Keratinocyte (primary cell): Measurements from ENCODE around the gene ADH1C. TPM values are rescaled to one million over a fixed set of nuclear protein-coding genes. Genes with fewer than 3 reads are reported as not detected.

ENCODE experiments used
- DNase-seq: peaks from one replicate; pipeline ENCODE4 v3.0.0-alpha.2; 2011; ENCODE audit warnings: low read depth, missing footprints, low spot score
- FAIRE-seq: peaks from 2 replicates; lab custom pipeline; 2011; peaks lifted over from hg19 to GRCh38; lab: Jason Lieb, UNC
- H2AFZ ChIP-seq: 2 replicates; pipeline ENCODE4 v1.6.0; 2012; ENCODE audit warnings: low read length, control low read depth, inconsistent platforms; ENCODE audit not compliant: control insufficient read depth
- H3K27ac ChIP-seq: 2 replicates; pipeline ENCODE4 v1.5.1; 2011; ENCODE audit warnings: low read length; ENCODE audit not compliant: control insufficient read depth, insufficient read depth
- H3K27me3 ChIP-seq: 3 replicates; pipeline ENCODE4 v1.6.0; 2011; ENCODE audit warnings: low read length; ENCODE audit not compliant: control insufficient read depth, insufficient read depth; ENCODE audit errors: extremely low read depth
- H3K36me3 ChIP-seq, 2 experiments: 2 replicates in 1 of 2; 3 replicates in 1 of 2; pipeline ENCODE4 v1.5.1; 2011; ENCODE audit warnings: low read length in 2 of 2, mild to moderate bottlenecking in 1 of 2; ENCODE audit not compliant: control insufficient read depth in 2 of 2, insufficient read depth in 2 of 2; ENCODE audit errors: extremely low read depth in 1 of 2
- H3K4me1 ChIP-seq: 3 replicates; pipeline ENCODE4 v1.5.1; 2011; ENCODE audit warnings: low read length; ENCODE audit not compliant: control insufficient read depth, insufficient read depth; ENCODE audit errors: extremely low read depth
- H3K4me2 ChIP-seq: 3 replicates; pipeline ENCODE4 v1.6.0; 2011; ENCODE audit warnings: low read depth, low read length; ENCODE audit not compliant: control insufficient read depth, insufficient read depth; ENCODE audit errors: extremely low read depth
- H3K4me3 ChIP-seq, 3 experiments: fragments of 200-600 bp in 1 of 3; sonication (generic) in 1 of 3; 2 replicates in 2 of 3; 3 replicates in 1 of 3; pipeline ENCODE4 v1.5.1; 2011 to 2016; ENCODE audit warnings: low read length in 3 of 3, mild to moderate bottlenecking in 3 of 3, control low read depth in 2 of 3, inconsistent platforms in 1 of 3, low read depth in 1 of 3, mixed read lengths in 1 of 3, mixed run types in 1 of 3, moderate library complexity in 1 of 3; ENCODE audit not compliant: control insufficient read depth in 2 of 3, insufficient read depth in 2 of 3; ENCODE audit errors: extremely low read depth in 1 of 3
- H3K79me2 ChIP-seq: 2 replicates; pipeline ENCODE4 v1.6.0; 2012; ENCODE audit warnings: low read length; ENCODE audit not compliant: control insufficient read depth, insufficient read depth
- H3K9ac ChIP-seq: 3 replicates; pipeline ENCODE4 v1.6.0; 2011; ENCODE audit warnings: low read length; ENCODE audit not compliant: control insufficient read depth, insufficient read depth; ENCODE audit errors: extremely low read depth
- H3K9me1 ChIP-seq: 3 replicates; pipeline ENCODE4 v1.6.0; 2011; ENCODE audit warnings: low read length; ENCODE audit not compliant: control insufficient read depth, insufficient read depth; ENCODE audit errors: extremely low read depth
- H3K9me3 ChIP-seq: 2 replicates; pipeline ENCODE4 v1.5.1; 2012; ENCODE audit warnings: low read depth, low read length; ENCODE audit not compliant: control insufficient read depth
- H4K20me1 ChIP-seq: 3 replicates; pipeline ENCODE4 v1.6.0; 2011; ENCODE audit warnings: low read length; ENCODE audit not compliant: control insufficient read depth, insufficient read depth; ENCODE audit errors: extremely low read depth
- EZH2 ChIP-seq: IDR thresholded peaks from one replicate; pipeline ENCODE4 v1.6.1; 2012; ENCODE audit warnings: inconsistent platforms, mild to moderate bottlenecking, low read length, moderate library complexity
- dilution Hi-C: fragments of 300-500 bp; cut with MboI; formaldehyde crosslinking; loops from one replicate; pipeline ENCODE4 v1.7.0; 2020; ENCODE audit warnings: low sequenced_read_pairs; ENCODE audit not compliant: extremely low pct_ligation_motif_present
- polyA plus RNA-seq, 5 experiments: library from polyadenylated mRNA; depleted of rRNA in 3 of 5; stranded (reverse) in 3 of 5; stranded (forward) in 1 of 5; unstranded in 1 of 5; fragments of >200 nt; gene quantifications; 1 replicate in 1 of 5; 2 replicates in 3 of 5; 3 replicates in 1 of 5; pipeline versions ENCODE4 v1.2.1 to v1.2.3, GENCODE V29; 2011 to 2012; ENCODE audit warnings: missing spikeins in 2 of 5, low read depth in 1 of 5, low replicate concordance in 1 of 5
- TF ChIP-seq, protein P1 (sequence below), 3 experiments: IDR thresholded peaks in 1 of 3; conservative IDR thresholded peaks in 1 of 3; optimal IDR thresholded peaks in 1 of 3; 2 replicates in 2 of 3; 3 replicates in 1 of 3; pipeline versions ENCODE3 to v1.5.1; 2011; ENCODE audit warnings: low read length in 3 of 3, mild to moderate bottlenecking in 3 of 3, moderate library complexity in 2 of 3, control low read depth in 1 of 3, inconsistent platforms in 1 of 3; ENCODE audit not compliant: insufficient read depth in 2 of 3; ENCODE audit errors: extremely low read depth in 1 of 3

The ADH1C gene
- polyA plus RNA-seq, 1 donor (not counting 4 experiments of a cell fraction or from before 2014, with no cell fraction given): 0.03 TPM

DNA sequence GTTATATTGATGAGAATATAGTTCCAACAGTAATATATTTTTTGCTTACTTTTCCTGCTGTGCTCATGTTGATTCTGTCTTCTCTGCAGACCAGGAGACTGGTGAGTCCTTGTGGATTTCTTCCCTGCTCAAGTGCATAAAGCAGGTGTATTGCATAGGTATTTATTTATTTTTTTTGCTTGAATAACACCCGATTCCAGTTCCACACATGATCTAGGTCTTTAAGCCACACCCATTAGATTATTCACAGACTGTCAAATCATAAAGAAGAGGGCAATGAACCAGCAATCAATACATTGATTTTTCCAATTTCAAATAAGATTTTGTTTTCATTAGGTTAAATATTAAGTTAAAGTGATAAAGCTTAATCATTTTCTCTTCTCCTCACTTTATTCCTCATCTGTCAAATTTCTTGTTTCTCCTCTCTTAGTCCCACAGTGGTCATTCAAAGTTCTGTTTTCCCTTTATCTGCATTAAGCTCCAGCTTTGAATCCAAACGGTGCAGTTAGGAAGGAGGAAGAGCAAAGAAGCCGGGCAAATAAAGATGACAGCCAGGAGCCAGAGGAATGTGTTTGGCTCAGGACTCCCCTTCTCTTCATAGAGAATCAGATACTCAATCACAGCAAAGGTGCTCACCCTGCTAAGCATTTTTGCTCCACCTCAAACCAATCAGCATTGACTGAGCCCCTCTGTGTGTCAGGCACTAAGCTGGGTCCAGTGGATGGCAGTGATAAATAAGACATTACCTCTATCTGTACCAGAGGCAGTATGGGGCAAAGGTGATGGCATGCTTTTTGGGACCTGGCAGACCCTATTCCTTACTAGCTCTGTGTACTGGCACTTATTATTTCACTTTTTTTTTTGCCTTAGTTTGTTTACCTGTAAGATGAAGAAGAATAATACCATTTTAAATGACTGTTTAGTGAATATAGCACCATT, 61.4 kb downstream of the ADH1C start, which contains the start of gene ADH1A:
Gene ADH1A (minus strand): TSS at position 138 of the 939 bp plus-strand sequence. CDS start 71 bp downstream, at position 67.
- H3K9me1 ChIP-seq: no peaks in the 10 kb centered on the region
- TF ChIP-seq EZH2: no peak
- TF ChIP-seq, protein P1, sequence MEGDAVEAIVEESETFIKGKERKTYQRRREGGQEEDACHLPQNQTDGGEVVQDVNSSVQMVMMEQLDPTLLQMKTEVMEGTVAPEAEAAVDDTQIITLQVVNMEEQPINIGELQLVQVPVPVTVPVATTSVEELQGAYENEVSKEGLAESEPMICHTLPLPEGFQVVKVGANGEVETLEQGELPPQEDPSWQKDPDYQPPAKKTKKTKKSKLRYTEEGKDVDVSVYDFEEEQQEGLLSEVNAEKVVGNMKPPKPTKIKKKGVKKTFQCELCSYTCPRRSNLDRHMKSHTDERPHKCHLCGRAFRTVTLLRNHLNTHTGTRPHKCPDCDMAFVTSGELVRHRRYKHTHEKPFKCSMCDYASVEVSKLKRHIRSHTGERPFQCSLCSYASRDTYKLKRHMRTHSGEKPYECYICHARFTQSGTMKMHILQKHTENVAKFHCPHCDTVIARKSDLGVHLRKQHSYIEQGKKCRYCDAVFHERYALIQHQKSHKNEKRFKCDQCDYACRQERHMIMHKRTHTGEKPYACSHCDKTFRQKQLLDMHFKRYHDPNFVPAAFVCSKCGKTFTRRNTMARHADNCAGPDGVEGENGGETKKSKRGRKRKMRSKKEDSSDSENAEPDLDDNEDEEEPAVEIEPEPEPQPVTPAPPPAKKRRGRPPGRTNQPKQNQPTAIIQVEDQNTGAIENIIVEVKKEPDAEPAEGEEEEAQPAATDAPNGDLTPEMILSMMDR (optimal IDR thresholded peaks at IDR 0.05 in 1 of 3, IDR thresholded peaks at IDR 0.05 in 1 of 3, conservative IDR thresholded peaks at IDR 0.05 in 1 of 3; ENCODE audit: extremely low read depth in 1 of 3, insufficient read depth in 2 of 3, low read length in 3 of 3): no peak
- H3K36me3 ChIP-seq: peaks cover 0 to 2% of the 10 kb centered on the region in 2 experiments
- peaks cover 4% of the 10 kb centered on the region for H3K4me1 ChIP-seq
- dilution Hi-C loops: no loop called here
- no peaks in the 10 kb centered on the region for H3K9me3 ChIP-seq
- H3K9ac ChIP-seq: no peak within 1 kb of the TSS
- H2AFZ ChIP-seq: no peak within 1 kb of the TSS
- H3K4me2 ChIP-seq: no peak within 1 kb of the TSS
- no peak within 1 kb of the TSS for H3K4me3 ChIP-seq
- H3K27ac ChIP-seq: no peak within 1 kb of the TSS
- H4K20me1 ChIP-seq: no peaks in the 10 kb centered on the region
- H3K27me3 ChIP-seq: no peaks in the 10 kb centered on the region
- H3K79me2 ChIP-seq: no peaks in the 10 kb centered on the region
- DNase-seq (no peak), FAIRE-seq (no peak)

Other genes with a start within 250 kb of the ADH1C start
- not detected in 3 replicates for gene ADH4, start 208.4 kb downstream of the ADH1C start, polyA plus RNA-seq
- gene ADH6, start 133.5 kb downstream of the ADH1C start, polyA plus RNA-seq: not detected in 3 replicates
- gene ADH1A, start 61.8 kb downstream of the ADH1C start, polyA plus RNA-seq: not detected in 3 replicates
- gene ADH1B, start 31.3 kb downstream of the ADH1C start, polyA plus RNA-seq: not detected in 3 replicates
- gene ADH7, start 82.6 kb upstream of the ADH1C start, polyA plus RNA-seq: 0.16 to 2.2 TPM (median 0.56 TPM) in 3 replicates
- not detected in 3 replicates for gene C4orf17, start 158.3 kb upstream of the ADH1C start, polyA plus RNA-seq
- gene TRMT10A, start 211.3 kb upstream of the ADH1C start, polyA plus RNA-seq: 5.1 to 8.2 TPM (median 6.4 TPM) in 3 replicates
- gene MTTP, start 222.1 kb upstream of the ADH1C start, polyA plus RNA-seq: 0.04 to 0.09 TPM (median 0.05 TPM) in 3 replicates